HG02678 (cell line): ENCODE results near the gene HPCAL1.
"Not testable (repeated sequence)": the region's sequence is repeated elsewhere in the genome, so short reads cannot be mapped to it uniquely, and the experiment has no call there.

Experiments
- ATAC-seq: cut with Tn5 transposase; IDR thresholded peaks from one replicate; pipeline ENCODE4 v1.9.1; 2021; ENCODE audit warnings: mild to moderate bottlenecking, moderate library complexity; ENCODE audit not compliant: unreplicated experiment

HPCAL1 gene

DNA sequence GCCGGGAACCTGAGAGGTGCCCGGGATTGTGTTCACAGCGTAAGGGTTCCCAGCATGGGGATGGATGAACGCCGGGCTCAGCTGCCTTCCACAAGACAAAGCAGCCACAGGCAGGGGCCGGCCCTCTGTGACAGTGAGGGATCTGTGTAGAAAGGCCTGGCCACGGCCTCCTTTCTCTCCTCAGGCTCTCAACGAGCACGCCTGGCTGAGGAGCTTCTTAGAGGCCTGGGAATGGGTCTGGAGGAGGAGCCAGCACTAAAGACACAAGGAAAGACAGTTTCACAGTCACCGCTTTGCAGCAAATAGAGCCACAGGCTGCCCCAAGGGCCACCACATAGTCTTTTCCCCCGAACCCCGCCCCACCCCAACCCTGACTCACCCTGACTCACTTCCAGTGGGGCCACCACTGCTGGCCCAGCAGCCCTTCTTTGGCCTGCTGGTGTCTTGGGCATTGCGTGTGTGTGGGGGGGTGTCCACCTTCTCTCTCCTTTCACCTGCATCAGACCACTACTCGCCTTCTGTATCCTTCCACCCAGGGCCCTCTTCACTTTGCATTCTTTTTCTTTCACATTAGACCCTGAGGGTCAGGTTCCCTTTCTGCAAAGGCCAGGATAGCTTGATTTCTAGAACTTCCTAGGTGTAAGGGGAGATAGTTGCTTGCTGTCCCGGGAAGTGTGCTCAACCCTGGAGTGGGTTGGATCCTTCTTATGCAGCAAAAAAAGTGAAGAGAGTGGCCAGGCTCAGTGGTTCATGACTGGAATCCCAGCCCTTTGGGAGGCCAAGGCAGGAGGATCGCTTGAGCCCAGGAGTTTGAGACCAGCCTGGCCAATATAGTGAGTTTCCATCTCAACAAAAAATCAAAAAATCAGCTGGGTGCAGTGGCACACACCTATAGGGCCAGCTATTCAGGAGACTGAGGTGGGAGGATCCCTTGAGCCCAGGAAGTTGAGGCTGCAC, 19.3 kb upstream of the HPCAL1 start:
- ATAC-seq = no peak

DNA sequence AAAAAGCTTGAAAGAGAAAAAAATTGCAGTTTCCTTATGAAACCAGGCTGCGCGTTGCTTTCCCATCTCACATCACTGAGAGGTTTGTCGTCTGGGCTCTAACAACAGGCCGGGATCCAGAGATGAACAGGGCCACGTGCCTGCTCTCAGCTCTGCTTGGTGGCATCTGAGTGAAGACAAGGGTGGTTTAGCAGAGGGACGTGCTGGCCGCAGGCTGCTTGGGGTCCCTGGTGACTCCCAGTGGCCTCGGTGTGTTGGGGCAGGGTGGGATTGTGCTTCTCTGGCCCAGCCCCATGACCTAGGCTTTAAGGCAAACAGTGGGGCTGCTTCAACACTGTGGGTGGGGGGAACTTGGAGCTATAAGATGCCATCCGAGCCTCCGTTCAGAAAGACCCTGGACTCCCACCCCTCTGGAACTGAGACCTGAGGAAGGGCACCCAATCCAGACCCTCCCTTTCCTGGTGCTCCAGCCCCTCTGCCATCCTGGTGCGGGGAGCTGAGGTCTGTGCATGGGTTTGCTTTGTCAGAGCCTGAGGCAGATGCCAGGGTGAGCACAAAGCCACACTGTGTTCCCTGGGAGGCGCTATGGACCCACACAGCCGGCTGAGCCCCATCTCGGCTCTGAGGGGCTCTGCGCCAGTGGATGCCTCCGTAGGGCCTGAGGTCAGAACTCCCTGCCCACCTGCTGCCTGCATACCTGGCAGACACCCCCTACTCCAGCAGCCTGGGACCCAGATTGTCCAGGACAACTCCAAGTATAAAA, 18.4 kb upstream of the HPCAL1 start:
- ATAC-seq = no peak

DNA sequence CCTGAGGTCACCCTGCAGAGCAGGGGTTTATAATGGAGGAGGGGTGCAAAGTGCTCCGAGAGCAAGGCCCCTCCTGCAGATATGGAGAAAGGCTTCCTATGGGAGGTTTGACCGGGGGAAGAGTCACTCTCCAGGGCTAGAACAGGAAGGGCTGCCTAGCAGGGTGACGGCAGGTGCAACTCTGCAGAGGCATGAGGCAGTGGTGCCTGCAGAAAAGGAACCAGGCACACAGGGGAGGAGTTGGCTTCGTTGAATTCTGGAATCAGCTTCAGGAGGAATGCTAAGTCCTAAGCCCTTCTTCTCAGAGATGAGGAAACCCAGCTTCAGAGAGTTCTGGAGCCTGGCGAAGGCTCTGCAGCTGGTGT, 17.5 kb upstream of the HPCAL1 start:
- no peak for ATAC-seq

DNA sequence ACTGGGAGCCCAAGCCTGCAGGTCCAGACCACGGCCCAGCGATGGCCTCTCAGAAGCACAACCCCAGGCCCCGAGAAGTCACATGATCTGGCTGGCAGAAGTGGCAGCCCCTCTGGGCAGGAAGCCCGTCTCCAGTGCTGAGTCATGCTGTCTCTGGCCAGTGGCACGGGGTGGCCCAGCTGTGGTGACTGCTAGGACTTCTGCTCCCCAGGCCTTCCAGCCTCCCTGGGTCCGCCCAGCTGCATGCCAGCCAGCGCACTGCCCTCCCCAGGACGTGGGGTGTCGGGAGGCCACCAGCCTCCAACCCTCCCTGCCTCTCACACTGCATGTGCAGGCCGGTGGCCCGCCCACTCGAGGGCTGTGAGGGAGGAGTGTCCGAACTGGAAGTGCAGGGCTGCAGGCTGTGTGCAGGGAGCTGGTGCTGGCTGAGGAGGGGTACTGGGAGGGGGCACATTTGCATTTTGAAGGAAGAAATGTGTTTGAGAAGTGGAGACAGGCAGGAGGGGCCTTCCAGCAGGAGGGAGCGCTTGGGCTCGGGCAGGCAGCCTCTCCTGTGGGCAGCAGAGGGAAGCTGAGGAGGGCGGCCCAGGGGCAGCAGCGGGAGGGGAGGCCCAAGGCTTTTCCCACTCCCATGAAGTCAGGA, 17.0 kb upstream of the HPCAL1 start:
- ATAC-seq = no peak

DNA sequence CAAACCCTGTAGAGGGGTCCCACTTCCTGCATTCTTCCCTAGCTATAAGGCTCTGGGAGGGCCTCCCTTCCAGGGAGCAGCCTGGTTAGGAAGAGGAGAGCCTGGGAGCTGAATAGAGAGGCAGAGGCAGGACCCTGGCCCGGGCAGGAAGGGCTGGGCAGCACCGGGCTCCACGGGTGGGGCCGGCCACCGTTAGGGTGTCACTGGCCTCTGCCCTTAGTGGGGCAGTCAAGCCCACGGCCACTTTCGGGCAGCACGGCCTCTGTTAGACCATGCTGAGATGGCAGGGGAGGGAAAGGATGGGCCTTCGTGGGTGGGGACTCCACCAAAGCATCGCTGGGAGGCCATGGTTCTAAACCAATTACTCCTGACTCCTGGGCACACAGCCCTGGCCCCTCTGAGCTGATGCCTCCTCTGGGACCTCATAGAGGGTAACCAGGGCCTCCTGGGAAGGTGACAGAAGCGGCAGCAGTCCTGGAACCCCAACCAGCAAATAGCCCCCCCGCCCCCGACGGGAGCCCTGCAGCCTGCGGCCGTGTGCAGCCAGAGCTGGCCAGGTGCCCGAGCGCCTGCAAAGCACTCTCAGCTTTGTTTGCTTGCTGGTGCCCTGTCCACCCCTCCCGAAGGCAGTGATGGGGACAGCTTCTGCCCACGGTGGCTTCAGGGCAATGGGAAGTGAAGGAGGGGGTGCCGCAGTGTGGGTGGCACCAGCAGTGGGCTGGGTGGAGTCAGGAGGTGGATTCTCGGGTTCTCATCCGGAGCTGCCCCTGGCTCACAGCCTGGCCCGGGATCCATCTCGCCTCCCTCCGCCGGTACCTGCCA, 16.3 kb upstream of the HPCAL1 start:
- no peak for ATAC-seq

DNA sequence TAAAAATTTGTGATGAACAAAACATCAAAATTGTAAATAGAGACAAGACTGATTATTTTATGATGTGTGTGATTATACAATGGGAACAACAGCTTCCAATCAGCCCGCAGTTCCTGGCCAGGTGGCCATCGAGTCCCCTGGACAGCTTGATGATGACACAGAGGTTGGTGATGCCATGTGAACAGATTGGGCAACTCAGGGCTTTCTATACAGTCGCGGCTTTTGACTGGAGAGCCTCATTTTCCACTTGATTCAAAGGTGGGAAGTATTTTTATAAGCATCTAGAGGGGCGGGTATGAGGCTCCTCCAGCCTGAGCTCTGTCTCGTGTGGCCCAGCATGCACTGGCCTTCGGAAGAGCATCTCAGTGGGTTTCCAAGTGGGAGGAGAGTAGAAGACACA, 14.9 kb upstream of the HPCAL1 start:
- no peak for ATAC-seq

DNA sequence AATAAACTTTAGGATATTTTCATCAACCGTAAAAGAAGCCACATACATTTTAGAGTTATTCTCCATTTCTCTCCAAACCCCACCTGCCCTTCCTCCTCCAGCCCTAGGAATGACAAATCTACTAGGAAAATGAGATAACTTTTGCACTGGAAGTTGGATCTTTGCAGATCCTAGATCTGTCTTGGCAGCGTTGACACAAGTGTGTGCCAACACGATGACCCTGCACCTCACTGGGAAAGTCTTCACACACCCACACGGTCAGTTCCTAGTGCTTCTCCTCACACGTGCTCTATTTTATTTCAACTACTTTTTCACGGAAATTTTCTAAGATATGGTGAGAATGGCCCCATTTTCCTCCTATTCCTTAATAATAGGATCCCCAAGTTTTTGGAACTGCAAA, 14.1 kb upstream of the HPCAL1 start:
- no peak for ATAC-seq

DNA sequence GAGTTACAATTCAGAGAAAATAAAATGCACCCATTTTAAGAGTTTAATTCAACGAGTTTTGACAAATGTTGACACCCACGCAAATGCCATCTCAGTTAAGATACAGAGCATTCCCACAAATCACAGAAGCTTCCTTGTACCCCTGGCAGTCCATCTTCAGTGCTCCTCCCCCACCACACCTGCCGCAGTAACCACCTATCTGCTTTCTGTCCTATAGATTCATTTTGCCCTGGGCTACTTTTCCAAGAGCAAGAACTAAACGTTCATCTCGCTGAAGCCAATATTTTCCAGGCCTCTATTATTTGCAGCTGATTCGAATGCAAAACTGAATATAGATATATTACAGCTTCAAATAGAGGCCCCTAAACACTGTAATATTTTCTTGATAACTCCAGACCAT, 13.4 kb upstream of the HPCAL1 start:
- no peak for ATAC-seq

DNA sequence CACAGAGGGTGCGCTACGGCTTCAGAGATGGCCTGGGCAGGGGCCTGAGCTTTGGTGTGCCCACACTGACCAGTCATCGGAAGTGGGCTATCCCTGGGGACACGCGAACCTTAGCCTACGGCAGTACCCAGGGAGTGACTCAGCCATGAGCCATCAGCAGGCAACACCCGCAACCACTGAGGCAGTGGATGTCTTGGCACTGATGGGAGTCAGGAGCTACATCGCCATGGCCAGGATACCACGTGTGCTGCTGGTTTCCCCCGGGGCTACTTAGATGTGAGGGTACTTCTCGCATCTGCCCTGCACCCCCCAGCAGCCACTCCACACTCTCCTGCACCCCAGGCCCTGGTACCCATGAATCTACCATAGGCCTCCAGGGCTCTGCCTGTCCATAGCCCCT, 12.8 kb upstream of the HPCAL1 start:
- ATAC-seq = no peak

DNA sequence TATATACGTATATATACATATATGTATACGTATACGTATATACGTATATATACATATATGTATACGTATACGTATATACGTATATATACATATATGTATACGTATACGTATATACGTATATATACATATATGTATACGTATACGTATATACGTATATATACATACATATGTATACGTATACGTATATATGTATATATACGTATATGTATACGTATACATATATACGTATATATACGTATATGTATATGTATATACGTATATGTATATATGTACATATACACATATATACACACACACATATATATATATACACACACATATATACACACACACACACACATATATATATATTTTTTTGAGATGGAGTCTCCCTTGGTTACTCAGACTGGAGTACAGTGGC, 11.3 kb upstream of the HPCAL1 start:
- ATAC-seq = not testable (repeated sequence)

DNA sequence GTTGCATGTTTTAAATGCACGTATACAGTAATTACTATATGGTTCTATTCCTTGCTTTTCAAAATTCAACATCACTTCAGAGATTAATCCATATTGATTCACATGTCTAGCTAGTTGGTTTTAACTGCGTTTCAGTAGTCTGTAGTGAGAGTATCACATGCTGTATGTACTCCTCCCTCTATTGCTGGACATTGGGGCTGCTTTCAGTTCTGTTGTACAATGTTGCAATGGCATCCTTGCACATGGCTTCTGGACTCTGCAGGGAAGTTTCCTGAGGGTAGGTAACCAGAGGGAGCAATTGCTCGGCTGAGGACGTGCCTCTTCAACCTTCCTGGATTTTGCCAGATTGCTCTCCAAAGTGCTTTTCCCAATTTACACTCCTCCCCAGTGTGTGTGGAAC, 10.7 kb upstream of the HPCAL1 start:
- no peak for ATAC-seq

DNA sequence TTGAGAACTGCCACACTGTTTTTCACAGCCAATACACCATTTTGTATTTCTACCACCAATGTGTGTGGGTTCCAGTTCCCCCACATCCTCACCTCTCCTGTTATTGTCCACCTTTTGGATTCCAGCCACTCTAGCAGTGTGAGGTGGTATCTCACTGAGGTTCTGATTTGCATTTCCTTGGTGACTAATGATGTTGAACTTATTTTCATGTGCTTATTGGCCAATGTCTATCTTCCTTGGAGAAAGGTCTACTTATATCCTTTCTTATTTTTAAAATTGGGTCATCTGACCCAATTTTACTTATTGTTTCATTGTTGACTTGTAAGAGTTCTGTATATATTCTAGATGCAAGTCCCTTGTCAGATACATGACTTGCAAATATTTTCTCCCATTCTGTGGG, 9.1 kb upstream of the HPCAL1 start:
- no peak for ATAC-seq

DNA sequence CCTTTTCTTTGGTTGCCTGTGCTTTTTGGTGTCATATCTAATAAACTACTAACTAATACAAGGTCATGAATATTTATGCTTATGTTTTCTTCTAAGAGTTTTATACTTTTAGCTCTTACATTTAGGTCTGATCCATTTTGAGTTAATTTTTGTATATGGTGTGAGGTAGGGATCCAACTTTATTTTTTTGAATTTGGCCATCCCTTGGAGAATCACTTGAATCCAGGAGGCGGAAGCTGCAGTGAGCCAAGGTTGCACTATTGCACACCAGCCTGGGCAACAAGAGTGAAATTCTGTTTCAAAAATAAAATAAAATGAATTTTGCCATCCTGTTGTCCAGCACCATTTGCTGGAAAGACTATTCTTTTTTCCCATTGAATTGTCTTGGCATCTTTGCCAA, 8.6 kb upstream of the HPCAL1 start:
- ATAC-seq = no peak

DNA sequence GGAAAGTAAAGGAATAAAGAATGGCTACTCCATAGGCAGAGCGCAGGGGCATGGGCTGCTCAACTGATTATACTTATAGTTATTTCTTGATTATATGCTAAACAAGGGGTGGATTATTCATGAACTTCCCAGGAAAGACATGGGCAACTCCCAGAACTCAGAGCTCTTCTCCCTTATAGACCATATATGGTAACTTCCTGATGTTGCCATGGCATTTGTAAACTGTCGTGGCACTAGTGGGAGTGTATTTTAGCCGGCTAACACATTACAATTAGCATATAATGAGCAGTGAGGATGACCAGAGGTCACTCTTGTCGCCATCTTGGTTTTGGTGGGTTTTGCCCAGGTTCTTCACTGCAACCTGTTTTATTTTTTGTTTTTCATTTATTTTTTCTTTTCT, 7.1 kb upstream of the HPCAL1 start:
- ATAC-seq = not testable (repeated sequence)

DNA sequence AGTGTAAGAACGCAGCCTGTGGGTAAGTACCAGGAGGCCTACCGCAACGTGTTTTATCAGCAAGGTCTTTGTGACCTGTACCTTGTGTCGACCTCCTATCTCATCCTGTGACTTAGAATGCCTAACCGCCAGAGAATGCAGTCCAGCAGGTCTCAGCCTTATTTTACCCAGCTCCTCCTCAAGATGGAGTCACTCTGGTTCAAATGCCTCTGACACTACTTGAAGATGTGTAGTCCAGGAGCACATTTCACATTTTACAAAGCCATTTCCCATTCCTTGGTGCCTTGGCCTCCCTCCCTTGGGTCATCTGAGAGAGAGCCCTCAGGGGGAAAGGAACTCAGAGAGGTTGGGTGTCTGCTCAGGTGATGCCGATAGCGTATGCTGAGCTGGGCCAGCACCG, 6.6 kb upstream of the HPCAL1 start:
- no peak for ATAC-seq

DNA sequence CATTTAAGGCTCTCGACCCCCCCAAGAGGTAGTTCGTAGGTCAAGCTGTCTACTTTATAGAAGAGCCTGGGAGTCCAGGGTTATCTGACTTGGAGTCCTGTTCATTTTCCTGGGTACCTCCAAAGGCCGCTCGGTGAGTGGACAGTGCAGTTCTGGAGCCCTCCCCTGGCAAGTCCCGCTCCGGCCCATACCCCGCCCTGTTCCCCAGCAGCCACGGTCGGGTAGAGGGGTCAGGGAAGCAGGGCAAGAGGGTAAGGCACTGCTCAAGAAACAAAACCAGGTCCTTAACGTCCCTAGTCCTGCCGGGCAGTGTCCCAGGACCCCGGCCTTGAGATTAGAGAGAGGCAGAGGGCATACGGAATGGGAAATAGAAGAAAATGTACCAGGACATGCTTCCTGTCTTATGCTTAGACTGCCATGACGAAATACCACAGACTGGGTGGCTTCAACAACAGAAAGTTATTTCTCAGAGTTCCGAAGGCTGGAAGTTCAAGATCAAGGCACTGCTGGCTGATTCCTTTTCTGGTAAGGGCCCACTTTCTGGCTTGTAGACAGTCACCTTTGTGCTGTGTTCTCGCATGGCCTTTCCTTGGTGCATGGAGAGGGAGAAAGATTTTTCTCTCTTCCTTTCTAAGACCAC, 5.4 kb upstream of the HPCAL1 start:
- ATAC-seq = no peak

DNA sequence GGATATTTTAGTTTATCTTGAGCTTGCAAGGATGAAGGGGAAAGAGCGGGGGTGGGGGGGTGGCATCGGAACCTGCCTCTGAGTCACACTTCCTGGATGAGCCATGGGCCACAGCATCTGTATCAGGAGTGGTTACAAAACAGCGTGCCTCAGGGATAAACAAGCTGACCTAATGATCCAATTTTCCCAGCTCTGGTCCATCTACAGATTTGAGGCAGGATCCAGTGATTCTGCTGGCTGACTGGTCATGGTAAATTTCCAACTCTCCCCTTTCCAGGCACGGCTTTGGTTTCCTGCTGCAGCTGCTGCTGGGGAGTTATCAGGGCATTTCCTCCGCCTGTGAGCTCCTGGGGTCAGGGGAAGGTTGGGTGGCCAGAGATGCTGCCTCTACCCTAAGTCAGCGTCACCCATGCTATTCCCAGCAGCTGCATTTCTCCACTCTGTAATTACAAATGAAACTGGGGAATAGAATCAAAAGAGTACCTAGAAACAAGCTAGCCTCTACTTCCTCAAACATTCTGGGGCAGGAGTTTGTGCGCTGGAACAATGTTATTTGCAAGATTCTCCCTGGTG, 4.7 kb upstream of the HPCAL1 start:
- ATAC-seq = no peak

DNA sequence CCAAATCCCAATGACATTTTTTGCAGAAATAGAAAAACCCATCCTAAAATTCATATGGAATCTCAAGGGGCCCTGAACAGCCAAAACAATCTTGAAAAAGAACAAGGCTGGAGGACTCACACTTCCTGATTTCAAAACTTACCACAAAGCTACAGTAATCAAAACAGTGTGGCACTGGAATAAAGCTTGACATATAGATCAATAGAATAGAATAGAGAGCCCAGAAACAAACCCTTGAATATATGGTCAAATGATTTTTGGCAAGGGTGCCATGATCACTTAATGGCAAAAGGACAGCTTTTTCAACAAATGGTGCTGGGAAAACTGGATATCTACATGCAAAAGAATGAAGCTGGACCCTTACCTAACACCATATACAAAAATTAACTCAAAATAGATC, 3.9 kb upstream of the HPCAL1 start:
- not testable (repeated sequence) for ATAC-seq

DNA sequence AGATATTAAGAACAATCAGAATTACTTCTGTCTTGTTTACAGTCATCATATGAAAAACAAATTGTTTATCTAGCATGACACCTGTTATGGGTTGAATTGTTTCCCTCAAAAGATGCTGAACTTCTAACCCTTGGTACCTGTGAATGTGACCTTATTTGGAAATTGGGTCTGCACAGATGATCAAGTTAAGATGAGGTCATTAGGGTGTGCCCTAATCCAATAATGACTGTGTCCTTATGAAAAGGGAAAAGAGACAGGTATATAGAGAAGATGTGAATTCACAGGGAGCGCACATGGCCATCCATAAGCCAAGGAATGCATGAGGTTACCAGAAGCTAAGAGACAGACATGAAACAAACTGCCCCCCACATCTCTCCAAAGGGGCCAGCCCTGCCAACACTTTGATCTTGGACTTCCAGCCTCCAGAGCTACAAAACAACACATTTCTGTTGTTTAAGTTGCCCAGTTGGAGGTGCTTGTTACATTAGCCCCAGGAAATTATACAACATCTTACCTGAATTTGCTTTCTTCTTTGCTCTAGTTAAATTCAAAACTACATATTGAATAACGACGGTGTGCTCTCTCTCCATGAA, 2.3 kb upstream of the HPCAL1 start:
- no peak for ATAC-seq
